Suprapubic skin (tissue), 4 donors: ENCODE data around the gene STRADB. TPM values are rescaled to one million over a fixed set of nuclear protein-coding genes. Genes with fewer than 3 reads are reported as not detected.

ENCODE experiments used
- DNase-seq, 2 donors: peaks; one replicate each; pipeline ENCODE4 v3.0.0-alpha.2; 2019; ENCODE audit warnings: low spot score in 2 of 2
- H3K27ac ChIP-seq: fragments of 200-600 bp; sonication (generic); one replicate; pipeline ENCODE4 v1.5.1; 2019
- H3K27me3 ChIP-seq: fragments of 200-600 bp; sonication (generic); one replicate; pipeline ENCODE4 v1.5.1; 2019
- H3K36me3 ChIP-seq: fragments of 200-600 bp; sonication (generic); one replicate; pipeline ENCODE4 v1.5.1; 2019
- H3K4me1 ChIP-seq: fragments of 200-600 bp; sonication (generic); one replicate; pipeline ENCODE4 v1.5.1; 2019
- H3K4me3 ChIP-seq: fragments of 200-600 bp; sonication (generic); one replicate; pipeline ENCODE4 v1.5.1; 2019; ENCODE audit warnings: mild to moderate bottlenecking
- H3K9me3 ChIP-seq: fragments of 200-600 bp; sonication (generic); one replicate; pipeline ENCODE4 v1.5.1; 2019
- EP300 ChIP-seq: sonication (generic); formaldehyde crosslinking; IDR thresholded peaks from one replicate; pipeline ENCODE4 v1.6.1; 2017; ENCODE audit warnings: antibody characterized with exemption
- POLR2A ChIP-seq, 2 donors: fragments of 450-650 bp; IDR thresholded peaks; one replicate each; pipeline ENCODE4 v1.6.1; 2017; ENCODE audit warnings: antibody characterized with exemption in 2 of 2, mild to moderate bottlenecking in 2 of 2, moderate library complexity in 2 of 2
- POLR2AphosphoS5 ChIP-seq, 3 donors: sonication (generic); formaldehyde crosslinking; IDR thresholded peaks; one replicate each; pipeline ENCODE4 v1.6.1; 2017; ENCODE audit warnings: antibody characterized with exemption in 3 of 3
- WGBS: methylation state at CpG from one replicate; pipeline ENCODE4 v1.1.5; 2018; 5-methylcytosine and 5-hydroxymethylcytosine counted together
- total RNA-seq, 4 donors: library from RNA; depleted of rRNA; stranded (reverse); fragments of >200 nt; gene quantifications; one replicate each; pipeline ENCODE4 v1.1.0, GENCODE V29; 2016
- TF ChIP-seq, protein P1 (sequence below), 2 donors: fragments of 200-600 bp in 1 of 2; fragments of 450-650 bp in 1 of 2; sonication (generic) in 1 of 2; IDR thresholded peaks; one replicate each; pipeline ENCODE4 v1.5.1; 2016 to 2019; ENCODE audit warnings: antibody characterized with exemption in 2 of 2, mild to moderate bottlenecking in 1 of 2, moderate library complexity in 1 of 2

Gene STRADB
- total RNA-seq, 4 donors from 2014 or later: 5.8 to 23.3 (median 9.3) TPM

DNA sequence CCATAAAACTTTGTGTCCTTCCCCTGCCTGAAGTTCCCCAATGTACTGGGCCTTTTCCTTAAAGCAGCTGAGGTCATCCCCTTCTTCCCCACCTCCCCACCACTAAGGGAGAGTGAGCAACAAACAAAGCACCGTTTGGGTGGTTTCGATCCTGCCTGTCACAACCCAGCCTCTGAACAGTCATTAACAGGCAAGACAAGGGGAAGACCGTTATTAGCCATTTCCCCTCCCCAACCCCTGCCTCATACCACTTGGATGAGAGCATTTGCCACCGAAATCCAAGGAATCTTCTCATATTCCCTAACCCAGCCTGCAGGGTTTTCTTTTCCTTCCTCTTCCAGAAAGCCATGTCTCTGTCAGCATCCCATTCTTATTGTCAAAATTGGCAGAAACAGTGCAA is 65.6 kb downstream of the STRADB start:
- no peak for DNase-seq
- Histone ChIP-seq H3K36me3 (no peaks in the 10 kb centered on the region), H3K9me3 (no peaks in the 10 kb centered on the region), H3K27me3 (no peaks in the 10 kb centered on the region), H3K27ac (no peak overlapping the region), H3K4me3 (no peak overlapping the region), H3K4me1 (no peaks in the 10 kb centered on the region)
- TF ChIP-seq, protein P1, sequence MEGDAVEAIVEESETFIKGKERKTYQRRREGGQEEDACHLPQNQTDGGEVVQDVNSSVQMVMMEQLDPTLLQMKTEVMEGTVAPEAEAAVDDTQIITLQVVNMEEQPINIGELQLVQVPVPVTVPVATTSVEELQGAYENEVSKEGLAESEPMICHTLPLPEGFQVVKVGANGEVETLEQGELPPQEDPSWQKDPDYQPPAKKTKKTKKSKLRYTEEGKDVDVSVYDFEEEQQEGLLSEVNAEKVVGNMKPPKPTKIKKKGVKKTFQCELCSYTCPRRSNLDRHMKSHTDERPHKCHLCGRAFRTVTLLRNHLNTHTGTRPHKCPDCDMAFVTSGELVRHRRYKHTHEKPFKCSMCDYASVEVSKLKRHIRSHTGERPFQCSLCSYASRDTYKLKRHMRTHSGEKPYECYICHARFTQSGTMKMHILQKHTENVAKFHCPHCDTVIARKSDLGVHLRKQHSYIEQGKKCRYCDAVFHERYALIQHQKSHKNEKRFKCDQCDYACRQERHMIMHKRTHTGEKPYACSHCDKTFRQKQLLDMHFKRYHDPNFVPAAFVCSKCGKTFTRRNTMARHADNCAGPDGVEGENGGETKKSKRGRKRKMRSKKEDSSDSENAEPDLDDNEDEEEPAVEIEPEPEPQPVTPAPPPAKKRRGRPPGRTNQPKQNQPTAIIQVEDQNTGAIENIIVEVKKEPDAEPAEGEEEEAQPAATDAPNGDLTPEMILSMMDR (IDR thresholded peaks at IDR 0.05): no peak
- TF ChIP-seq POLR2A (IDR thresholded peaks at IDR 0.05): no peak
- no peak for TF ChIP-seq EP300
- TF ChIP-seq POLR2AphosphoS5 (IDR thresholded peaks at IDR 0.05): no peak
- 54% methylated on average over 4 of the region's 4 CpGs for WGBS

- no peak for TF ChIP-seq EP300
- TF ChIP-seq POLR2AphosphoS5 (IDR thresholded peaks at IDR 0.05): no peak
- TF ChIP-seq, protein P1 (IDR thresholded peaks at IDR 0.05): no peak
- no peak for TF ChIP-seq POLR2A (IDR thresholded peaks at IDR 0.05)
- WGBS: 94% methylated on average over 2 of the region's 2 CpGs
- H3K4me1 ChIP-seq: no peaks in the 10 kb centered on the region
Measured at GRCh38 chr2:201520201-201520600, 68.7 kb downstream of the STRADB start.

GRCh38 chr2:201522965-201523364 is 71.4 kb downstream of the STRADB start:
- H3K27ac ChIP-seq: no peak overlapping the region
- no peaks in the 10 kb centered on the region for H3K4me1 ChIP-seq
- H3K36me3 ChIP-seq: no peaks in the 10 kb centered on the region
- WGBS: 95% methylated on average over 5 of the region's 5 CpGs
- TF ChIP-seq POLR2A (IDR thresholded peaks at IDR 0.05): no peak
- TF ChIP-seq, protein P1 (IDR thresholded peaks at IDR 0.05): no peak
- no peak for TF ChIP-seq POLR2AphosphoS5 (IDR thresholded peaks at IDR 0.05)
- TF ChIP-seq EP300: no peak
- no peaks in the 10 kb centered on the region for H3K27me3 ChIP-seq
- no peak overlapping the region for H3K4me3 ChIP-seq
- H3K9me3 ChIP-seq: peaks cover 10% of the 10 kb centered on the region
- DNase-seq: no peak

More at GRCh38 chr2:201520201-201520600, 68.7 kb downstream of the STRADB start:
- H3K9me3 ChIP-seq: peaks cover 8% of the 10 kb centered on the region
- no peaks in the 10 kb centered on the region for H3K36me3 ChIP-seq
- no peak overlapping the region for H3K4me3 ChIP-seq
- DNase-seq: no peak
- no peaks in the 10 kb centered on the region for H3K27me3 ChIP-seq
- no peak overlapping the region for H3K27ac ChIP-seq

DNA sequence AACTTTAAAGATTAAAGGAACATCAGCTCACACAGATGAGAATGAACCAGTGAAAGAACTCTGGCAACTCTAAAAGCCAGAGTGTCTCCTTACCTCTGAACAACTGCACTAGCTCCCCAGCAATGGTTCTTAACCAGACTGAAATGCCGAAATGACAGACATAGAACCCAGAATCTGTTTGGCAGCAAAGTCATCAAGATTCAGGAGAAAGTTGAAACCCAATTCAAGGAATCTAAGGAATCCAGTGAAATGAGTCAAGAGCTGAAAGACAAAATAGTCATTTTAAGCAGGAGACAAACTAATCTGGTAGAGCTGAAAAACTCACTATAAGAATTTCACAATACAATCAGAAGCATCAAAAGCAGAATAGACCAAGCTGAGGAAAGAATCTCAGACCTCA is 72.0 kb downstream of the STRADB start:
- Histone ChIP-seq H3K9me3 (peaks cover 10% of the 10 kb centered on the region), H3K36me3 (no peaks in the 10 kb centered on the region), H3K4me3 (no peak overlapping the region), H3K4me1 (no peaks in the 10 kb centered on the region), H3K27ac (no peak overlapping the region), H3K27me3 (no peaks in the 10 kb centered on the region)
- WGBS: 0% methylated on average over 1 of the region's 1 CpG
- no peak for DNase-seq
- TF ChIP-seq POLR2AphosphoS5 (IDR thresholded peaks at IDR 0.05): no peak
- TF ChIP-seq EP300: no peak
- TF ChIP-seq, protein P1 (IDR thresholded peaks at IDR 0.05): no peak
- no peak for TF ChIP-seq POLR2A (IDR thresholded peaks at IDR 0.05)

Other genes with a start within 250 kb of the STRADB start
- gene CASP8, start 191.2 kb upstream of the STRADB start, total RNA-seq: 10 to 100 TPM; 11.9 to 22.7 (median 17.2) TPM
- 1 to 10 TPM in 1 of 4 donors, under 1 TPM in 1, not detected in 2; 0.80 to 1.0 TPM for gene FLACC1, start 94.4 kb upstream of the STRADB start, total RNA-seq
- gene TRAK2, start 282 bp upstream of the STRADB start, total RNA-seq: 10 to 100 TPM; 14.3 to 45.4 (median 20.3) TPM
- gene TMEM237, start 191.8 kb downstream of the STRADB start, total RNA-seq: 10 to 100 TPM; 41.4 to 76.6 (median 66.2) TPM
- not detected for gene MPP4, start 246.9 kb downstream of the STRADB start, total RNA-seq